LNCAP (cell line): ENCODE results near the gene LNX1.

Source experiments
- TF ChIP-seq, protein P1 (sequence below): fragments of 450-650 bp; IDR thresholded peaks from 2 replicates; pipeline ENCODE4 v1.5.1; 2017; ENCODE audit warnings: mild to moderate bottlenecking

Gene LNX1

DNA sequence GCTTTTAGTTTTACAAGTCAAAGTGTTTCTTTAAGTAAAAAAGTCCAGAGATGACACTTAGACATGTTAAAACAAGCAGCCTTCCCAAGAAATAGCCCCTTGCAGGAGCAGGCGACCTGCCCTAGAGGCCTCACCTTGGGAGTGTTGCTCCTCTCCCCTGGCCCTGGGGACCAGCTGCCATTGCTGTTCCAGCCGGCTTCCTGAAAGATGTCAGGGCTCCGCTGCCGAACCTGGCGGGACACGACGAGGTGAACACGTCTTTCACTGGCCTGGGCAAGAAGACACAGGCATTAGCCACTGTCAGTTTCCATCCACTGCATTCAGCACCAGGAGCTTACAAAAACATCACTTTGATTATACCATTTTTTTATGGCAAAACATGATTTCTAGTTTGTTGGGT, 109.7 kb downstream of the LNX1 start:
- TF ChIP-seq, protein P1, sequence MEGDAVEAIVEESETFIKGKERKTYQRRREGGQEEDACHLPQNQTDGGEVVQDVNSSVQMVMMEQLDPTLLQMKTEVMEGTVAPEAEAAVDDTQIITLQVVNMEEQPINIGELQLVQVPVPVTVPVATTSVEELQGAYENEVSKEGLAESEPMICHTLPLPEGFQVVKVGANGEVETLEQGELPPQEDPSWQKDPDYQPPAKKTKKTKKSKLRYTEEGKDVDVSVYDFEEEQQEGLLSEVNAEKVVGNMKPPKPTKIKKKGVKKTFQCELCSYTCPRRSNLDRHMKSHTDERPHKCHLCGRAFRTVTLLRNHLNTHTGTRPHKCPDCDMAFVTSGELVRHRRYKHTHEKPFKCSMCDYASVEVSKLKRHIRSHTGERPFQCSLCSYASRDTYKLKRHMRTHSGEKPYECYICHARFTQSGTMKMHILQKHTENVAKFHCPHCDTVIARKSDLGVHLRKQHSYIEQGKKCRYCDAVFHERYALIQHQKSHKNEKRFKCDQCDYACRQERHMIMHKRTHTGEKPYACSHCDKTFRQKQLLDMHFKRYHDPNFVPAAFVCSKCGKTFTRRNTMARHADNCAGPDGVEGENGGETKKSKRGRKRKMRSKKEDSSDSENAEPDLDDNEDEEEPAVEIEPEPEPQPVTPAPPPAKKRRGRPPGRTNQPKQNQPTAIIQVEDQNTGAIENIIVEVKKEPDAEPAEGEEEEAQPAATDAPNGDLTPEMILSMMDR = no peak

DNA sequence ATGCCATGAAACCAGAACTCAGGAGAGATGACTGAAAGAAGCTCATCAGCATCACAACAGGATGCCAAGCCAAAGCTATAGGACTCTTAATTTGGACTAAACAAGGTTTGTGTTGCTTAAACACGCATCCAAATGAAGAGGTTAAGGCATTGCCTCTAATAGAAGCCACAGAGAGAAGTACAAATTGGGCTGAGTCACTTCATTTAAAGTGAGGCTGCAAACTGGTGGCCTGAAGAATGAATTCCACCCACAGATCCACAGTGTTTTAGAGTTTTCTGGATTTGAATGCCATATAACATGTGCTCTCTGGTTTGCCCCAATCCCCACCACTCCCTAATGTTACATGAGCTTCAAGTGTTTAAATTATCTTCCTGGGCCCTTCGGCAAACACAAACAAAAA, 110.4 kb downstream of the LNX1 start:
- TF ChIP-seq, protein P1 = no peak

DNA sequence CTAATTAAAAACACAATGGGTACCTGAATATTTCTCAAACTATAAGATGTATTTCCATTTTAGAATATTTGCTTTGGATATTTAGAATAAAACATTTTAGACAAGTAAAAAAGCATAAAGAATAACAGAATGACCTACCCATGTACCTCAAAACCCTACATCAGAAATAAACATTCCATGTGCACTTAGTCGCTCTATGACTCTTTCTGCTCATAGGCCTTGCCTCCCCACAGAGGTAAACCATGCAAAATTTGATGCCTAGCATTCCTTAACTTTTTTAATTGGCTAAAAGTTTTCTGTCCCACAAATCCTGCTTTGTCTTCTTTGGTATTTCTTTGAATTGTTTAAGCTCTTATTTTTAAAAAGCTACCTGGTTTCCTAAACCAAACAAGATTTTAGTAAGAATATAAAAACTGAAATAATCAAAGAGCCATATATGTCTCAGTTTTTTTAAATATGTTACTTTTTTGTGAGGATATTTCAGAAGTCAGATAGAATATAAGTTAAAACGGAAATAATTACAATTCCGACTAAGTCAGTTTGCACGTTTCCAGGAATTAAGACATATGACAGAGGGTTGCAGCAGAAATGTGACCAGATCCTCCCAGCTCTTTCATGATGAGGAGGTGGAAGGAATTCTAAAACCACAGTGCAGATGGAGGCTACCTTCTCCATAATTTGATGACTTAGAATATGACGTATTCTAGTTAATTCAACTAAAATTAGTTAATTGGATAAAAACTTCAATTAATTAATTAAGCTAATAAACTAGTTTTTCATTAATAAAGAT, 111.4 kb downstream of the LNX1 start:
- TF ChIP-seq, protein P1 = no peak

DNA sequence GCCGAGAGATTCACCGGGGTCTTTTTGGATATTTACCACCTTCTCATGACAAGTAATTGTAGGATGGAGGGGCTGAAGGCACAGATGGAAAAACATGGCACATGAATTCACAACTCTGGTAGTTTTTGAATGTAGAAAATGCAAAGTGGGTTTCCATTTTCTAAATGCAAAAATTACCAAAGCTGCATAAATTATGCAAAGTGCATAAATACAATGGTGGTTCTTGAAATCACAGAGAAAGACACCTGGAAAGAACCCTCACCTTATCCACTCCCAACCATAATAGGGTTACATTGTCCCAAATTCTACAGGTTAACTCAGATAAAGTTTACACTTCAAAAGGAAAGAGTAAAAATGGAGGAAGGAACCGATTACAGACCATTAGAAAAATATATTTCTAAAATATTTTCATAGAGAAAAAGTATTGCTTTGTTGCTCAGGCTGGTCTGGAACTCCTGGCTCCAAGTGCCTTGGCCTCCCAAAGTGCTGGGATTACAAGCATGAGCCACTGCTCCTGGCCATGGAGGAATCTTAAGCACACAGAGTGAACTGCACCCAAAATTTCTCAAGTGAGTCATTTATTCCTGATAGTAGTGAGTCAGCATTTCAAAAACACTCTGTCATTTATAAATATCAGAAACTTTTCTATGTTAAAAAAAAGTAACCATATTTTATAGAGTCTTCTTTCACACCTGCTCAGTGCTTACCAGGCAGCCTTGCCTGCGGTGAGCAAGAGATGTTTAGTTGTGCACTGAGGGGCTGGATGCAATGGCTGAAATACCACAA, 112.4 kb downstream of the LNX1 start:
- TF ChIP-seq, protein P1 = no peak

DNA sequence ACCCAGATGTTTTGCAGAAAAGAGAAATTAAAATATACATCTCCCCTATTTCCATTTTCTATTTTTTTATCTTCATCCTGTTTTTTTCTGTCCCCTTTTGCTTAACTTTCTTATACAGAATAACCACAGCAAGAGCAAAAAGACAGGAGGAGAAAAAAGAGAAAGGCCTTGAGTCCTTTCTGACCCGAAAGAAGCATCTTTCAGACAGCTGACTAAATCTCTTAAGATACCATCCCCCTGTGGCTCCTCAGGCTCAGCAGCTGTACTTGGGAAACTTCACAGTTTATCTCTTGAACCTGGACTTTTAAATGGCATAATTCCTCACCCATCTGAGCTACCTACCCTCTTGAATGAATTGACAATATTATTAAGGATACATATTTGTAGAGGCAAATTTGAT, 113.7 kb downstream of the LNX1 start:
- TF ChIP-seq, protein P1 = no peak

DNA sequence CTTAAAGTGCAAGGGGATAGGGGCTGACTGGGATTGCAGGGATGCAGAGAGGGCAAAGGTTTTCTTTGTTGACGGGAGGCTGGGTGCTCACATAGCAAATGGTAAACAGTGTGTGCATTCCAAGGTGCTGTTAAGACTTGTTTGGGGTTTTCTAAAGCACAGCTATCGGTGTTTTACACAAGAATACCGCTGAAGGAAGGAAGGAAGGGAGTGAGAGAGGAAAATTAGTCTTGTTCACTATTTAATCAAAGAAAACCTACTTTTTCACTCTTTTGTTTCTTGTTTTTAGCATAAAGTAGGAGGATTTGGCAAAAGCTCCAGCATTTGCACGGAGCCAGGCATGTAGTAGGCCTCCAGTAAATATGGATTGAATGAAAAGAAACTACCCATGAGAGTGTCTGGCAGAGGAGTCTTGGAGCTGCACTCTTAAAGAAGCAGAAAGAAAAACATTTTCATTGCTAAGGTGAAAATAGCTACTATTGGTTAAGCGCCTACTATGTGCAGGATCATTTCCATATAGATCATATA, 114.2 kb downstream of the LNX1 start:
- TF ChIP-seq, protein P1 = no peak

DNA sequence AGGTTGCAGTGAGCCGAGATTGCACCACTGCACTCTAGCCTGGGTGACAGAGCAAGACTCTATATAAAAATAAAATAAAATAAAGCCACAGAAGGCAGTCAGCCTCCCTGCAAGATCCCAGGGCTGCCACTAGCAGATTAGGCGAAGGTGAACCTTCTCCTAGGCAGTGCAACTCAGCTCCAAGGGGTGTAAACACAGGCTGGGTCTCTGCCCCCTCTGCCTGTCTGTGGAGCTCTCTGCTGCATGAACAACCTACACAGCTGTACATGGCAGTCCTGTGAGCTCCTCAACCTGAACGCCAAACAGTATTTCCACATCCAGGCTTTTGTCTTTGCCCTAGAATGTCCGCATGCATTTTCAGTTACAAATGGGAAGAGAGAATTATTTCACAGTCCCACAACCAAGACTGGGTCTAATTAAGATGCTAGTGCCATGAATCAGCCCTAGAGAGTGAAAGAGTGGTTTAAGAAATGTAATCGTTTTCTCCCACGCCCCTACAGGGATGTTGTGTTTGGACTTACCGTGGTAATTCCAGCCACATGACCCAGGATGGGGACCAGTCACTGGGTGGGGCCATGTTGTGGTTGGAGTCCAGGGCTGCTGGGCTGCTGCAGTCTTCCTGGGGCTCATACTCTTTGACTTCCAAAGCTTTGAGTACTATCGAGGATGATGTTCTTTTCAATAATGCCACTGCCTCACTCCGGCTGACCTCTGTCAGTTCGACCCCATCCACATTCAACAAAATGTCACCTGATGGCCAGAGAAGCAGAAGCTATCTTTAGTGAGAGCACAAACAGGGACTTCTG, 114.9 kb downstream of the LNX1 start:
- TF ChIP-seq, protein P1 = no peak
